HG02943 (cell line): Measurements from ENCODE around the gene KCNQ4.

ENCODE experiments used
- ATAC-seq: cut with Tn5 transposase; IDR thresholded peaks from one replicate; pipeline ENCODE4 v1.9.1; 2021; ENCODE audit warnings: mild to moderate bottlenecking, low read depth, moderate library complexity; ENCODE audit not compliant: unreplicated experiment

The KCNQ4 gene

DNA sequence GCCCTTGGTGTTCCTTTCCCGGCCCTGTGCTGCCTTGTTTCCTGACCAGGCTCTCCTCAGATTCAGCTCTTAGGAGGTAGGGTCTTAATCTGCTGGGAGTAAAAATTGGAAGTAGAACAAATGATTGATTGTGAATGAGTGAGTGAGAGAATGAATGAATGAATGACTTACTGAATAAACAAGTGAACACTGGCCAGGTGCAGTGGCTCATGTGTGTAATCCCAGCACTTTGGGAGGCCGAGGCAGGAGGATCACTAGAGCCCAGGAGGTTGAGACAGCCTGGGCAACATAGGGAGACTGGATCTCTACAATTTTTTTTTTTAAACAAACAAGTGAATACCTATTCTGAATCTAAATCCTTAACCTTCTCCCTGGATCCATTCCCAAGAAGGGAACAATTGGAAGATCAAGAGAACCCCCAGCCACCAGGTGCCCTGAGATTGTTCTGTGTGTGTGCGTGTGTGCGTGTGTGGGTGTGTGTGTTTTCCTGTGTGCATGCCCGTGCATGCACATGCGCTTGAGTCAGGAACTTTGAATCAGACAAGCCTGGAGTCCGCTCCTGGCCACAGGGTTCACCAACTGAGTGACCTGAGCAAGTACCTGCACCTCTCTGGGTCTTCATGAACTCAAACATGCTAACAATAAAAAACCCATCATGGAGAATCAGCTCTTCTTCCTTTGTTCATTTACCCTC, 102.9 kb downstream of the KCNQ4 start:
- no peak for ATAC-seq

DNA sequence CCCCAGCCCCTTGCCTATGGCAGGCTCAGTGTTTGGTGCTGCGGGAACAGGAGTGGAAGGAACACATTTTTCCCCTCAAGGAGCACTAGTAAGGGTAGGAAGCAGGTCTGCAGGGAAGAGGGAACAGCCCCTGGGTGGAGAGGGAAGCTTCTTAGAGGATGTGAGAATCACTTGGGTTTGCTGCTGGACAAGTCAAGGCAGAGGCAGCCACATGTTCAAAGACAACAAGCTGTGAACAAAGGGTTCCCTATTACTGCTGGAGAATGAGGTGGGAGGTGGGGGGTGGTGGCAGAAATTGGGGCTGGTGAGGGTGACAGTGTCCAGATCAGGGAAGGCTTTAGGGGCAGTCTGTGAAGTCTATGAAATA, 103.4 kb downstream of the KCNQ4 start:
- ATAC-seq, result no peak

DNA sequence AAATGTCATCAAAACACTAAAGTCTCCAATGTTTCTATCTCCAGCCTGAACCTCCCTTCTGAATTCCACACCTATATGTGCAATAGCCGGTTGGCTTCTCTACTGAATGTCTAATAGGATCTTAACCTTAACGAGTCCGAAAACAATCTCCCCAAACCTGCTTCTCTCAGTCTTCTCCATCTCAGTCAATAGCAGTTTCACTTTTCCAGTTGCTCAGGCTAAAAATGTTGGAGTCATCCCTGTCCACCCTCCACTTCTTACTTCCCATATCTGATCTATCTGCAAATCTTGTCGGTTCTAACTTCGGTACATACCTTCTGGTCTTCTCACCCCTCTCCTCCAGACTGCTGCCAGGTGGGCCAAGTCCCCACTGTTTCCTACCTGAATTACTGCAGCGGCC, 104.1 kb downstream of the KCNQ4 start:
- ATAC-seq, result no peak
